ENCODE measurements around the gene NANOG.
"Not testable (repeated sequence)": the region's sequence is repeated elsewhere in the genome, so short reads cannot be mapped to it uniquely, and the experiment has no call there.

NANOG gene

GRCh38 chr12:7788884-7789528 lies at the start of gene NANOG:
Gene NANOG (plus strand): TSS chr12:7789402. CDS start chr12:7789615, 213 bp downstream.
- not testable (repeated sequence) for DNase-seq (ENCODE audit: low read depth)

GRCh38 chr12:7747246-7747645 lies 42.0 kb upstream of the NANOG start, which contains the start of gene CLEC4C:
Gene CLEC4C (minus strand): TSS chr12:7747375. CDS start chr12:7747348, 27 bp downstream.
- no peak for DNase-seq (ENCODE audit: low read depth)

- DNase-seq (ENCODE audit: low read depth): no peak
Observed at GRCh38 chr12:7748852-7749251, 40.4 kb upstream of the NANOG start.

DNA sequence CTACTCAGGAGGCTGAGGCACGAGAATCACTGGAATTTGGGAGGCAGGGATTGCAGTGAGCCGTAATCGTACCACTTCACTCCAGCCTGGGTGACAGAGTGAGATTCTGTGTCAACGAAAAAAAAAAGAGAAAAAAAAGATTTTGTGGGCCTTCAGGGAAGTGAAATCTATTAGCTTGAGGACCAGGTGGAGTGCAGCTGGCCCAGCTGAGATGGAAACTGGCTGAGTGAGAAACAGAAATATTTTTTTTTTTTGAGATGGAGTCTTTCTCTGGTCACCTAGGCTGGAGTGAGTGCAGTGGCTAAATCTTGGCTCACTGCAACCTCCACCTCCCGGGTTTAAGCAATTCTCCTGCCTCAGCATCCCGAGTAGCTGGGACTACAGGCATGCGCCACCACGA lies 39.8 kb upstream of the NANOG start:
- no peak for DNase-seq (ENCODE audit: low read depth)

DNA sequence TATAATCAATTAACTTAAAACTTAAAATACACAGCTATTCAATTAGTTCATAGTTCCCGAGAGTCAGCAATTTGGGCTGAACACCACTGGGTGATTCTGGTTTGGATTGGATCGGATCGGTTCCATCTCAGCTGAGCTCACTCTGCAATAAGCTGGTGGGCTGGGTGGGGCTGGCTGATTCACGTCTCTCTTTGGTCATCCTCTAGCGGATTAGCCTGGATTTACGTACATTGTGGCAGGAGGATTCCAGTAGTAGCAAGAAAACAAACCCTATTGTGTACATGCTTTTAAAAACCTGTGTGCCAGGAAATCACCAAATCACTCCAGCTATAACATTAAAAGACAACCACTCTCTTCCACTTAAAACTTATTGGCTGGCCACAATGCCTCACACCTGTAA lies 38.9 kb upstream of the NANOG start:
- no peak for DNase-seq (ENCODE audit: low read depth)

- DNase-seq (ENCODE audit: low read depth): no peak
Observed at GRCh38 chr12:7751394-7751793, 37.8 kb upstream of the NANOG start.

DNA sequence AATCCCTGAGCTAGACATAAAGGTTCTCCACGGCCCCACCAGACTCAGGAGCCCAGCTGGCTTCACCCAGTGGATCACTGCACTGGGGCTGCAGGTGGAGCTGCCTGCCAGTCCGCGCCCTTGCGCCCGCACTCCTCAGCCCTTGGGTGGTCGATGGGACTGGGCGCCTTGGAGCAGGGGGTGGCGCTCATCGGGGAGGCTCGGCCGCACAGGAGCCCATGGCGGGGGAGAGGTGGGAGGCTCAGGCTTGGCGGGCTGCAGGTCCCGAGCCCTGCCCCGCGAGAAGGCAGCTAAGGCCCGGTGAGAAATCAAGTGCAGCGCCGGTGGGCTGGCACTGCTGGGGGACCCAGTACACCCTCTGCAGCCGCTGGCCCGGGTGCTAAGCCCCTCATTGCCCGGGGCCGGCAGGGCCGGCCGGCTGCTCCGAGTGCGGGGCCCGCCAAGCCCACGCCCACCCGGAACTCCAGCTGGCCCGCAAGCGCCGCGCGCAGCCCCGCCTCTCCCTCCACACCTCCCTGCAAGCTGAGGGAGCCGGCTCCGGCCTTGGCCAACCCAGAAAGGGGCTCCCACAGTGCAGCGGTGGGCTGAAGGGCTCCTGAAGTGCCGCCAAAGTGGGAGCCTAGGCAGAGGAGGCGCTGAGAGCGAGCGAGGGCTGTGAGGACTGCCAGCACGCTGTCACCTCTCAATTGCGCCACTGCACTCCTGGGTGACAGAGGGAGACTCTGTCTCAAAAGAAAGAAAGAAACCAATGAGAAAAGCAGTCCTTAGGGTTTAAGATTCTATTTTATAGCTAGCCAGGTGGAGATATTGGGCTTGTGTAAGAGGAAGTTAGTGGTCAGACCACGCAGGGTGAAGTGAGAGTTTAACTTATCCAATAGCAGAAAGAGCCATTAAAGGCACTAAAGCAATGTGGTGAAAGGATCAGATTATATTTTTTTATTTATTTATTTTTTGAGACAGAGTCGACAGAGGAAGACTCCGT lies 37.0 kb upstream of the NANOG start:
- DNase-seq (ENCODE audit: low read depth): not testable (repeated sequence)

DNA sequence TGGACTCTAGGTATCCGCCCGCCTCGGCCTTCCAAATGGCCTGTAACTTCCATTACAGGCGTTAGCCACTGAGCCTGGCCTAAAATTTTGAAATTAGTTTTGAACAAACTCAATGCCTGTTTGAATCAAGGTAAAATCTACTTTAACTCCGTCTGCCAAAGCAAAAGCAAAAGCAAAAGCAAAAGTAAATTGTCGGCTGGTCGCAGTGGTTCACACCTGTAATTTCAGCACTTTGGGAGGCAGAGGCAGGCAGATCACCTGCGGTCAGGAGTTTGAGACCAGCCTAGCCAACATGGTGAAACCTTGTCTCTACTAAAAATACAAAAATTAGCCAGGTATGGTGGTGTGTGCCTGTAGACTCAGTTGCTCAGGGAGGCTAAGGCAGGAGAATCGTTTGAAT lies 33.5 kb upstream of the NANOG start:
- not testable (repeated sequence) for DNase-seq (ENCODE audit: low read depth)

- no peak for DNase-seq (ENCODE audit: low read depth)
Observed at GRCh38 chr12:7756993-7757392, 32.2 kb upstream of the NANOG start.

GRCh38 chr12:7758766-7759140 lies 30.4 kb upstream of the NANOG start:
- no peak for DNase-seq (ENCODE audit: low read depth)

DNA sequence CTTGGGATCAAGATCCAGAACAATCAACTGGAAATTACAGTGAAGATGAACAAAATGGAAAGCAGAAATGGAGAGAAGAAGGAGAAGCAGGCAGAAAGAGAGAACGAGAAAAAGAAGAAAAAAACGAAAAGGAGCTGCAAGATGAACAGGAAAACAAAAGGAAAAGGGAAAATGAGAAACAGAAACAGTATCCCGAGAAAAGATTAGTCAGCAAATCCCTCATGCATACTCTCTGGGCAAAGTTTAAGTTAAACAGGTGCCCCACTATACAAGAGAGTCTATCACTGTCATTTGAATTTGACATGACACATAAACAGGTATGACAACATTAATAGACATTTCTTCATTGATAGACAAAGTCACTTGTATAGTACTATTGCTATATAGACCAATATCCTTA lies 19.2 kb upstream of the NANOG start:
- DNase-seq (ENCODE audit: low read depth): no peak

DNA sequence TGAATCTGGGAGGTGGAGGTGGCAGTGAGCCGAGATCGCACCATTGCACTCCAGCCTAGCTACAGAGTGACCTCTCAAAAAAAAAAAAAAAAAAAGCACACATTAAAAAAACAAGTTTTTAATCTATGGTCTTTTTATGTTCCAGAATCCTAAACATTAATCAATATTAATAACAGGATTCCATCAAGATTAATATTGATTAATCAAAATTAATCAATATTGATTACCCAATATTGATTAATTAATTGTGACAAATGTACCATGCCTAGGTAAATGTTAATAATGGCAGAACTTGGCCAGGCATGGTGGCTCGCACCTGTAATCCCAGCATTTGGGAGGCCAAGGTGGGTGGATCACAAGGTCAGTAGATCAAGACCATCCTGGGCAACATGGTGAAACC lies 7.9 kb upstream of the NANOG start:
- DNase-seq (ENCODE audit: low read depth): no peak

GRCh38 chr12:7782055-7782454 lies 7.1 kb upstream of the NANOG start:
- no peak for DNase-seq (ENCODE audit: low read depth)

DNA sequence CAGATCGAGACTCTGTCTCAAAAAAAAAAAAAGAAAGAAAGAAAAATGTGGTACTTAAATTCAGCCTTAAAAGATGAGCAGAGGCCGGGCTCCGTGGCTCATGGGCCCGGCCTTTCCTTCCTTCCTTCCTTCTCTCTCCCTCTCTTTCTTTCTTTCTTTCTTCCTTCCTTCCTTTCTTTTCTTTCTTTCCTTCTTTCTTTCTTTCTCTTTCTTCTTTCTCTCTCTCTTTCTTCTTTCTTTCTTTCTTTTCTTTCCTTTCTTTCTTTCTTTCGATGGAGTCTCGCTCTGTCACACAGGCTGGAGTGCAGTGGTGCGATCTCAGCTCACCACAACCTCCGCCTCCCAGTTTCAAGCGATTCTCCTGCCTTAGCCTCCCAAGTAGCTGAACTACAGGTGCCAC lies 5.8 kb upstream of the NANOG start:
- not testable (repeated sequence) for DNase-seq (ENCODE audit: low read depth)

DNA sequence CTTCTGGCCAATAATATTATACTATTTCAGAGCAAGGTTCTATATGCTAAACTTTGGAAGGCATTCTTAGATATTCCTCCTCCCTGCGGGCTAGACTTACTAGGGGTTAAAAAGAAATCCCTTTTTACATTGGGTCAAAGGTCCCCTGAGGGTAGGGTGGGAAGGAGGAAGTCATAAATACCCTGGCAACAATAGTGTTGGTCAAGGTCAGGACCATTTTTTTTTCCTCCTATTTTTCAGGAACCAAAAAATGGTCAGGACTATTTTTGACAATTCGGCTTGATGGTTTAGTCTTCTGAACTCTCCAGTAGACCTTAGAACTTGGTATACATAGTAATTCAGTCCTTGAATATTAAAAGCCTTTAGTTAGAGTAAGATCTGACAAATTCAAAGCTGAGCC lies 4.5 kb upstream of the NANOG start:
- no peak for DNase-seq (ENCODE audit: low read depth)

DNA sequence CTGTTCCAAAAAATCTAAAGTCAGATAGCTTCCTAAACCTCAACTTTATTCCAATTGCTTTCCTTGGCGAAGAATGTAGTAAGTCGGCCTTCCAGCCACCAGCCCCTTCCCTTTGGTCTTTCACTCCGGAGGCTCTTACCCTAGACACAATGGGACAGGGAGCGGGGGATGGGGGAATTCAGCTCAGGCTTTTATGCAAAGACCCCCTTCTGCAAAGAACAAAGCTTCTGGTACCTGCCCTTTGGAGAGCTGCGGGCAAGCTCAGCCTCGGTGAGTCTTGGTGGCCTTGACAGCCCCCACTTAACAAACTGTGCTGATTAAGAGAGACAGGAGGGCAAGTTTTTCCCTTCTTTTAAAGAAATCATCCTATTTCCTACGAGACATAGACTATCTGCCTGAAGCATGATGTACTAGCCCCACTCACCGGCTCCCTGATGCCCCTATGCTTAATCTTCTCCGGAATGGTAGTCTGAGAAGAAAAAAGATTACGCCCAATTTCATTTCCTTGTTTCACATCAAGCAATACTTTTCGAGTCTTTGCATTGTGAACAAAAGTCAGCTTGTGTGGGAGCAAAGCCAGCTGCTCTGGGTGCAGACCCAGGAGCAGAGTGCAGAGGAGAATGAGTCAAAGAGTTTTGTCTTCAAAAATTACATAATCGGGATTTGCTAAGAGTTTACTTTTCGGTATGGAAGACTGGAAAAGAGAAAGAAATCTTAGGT lies 1.5 kb upstream of the NANOG start:
- DNase-seq (ENCODE audit: low read depth): no peak

- no peak for DNase-seq (ENCODE audit: low read depth)
Observed at GRCh38 chr12:7788294-7788660, 925 bp upstream of the NANOG start.

DNA sequence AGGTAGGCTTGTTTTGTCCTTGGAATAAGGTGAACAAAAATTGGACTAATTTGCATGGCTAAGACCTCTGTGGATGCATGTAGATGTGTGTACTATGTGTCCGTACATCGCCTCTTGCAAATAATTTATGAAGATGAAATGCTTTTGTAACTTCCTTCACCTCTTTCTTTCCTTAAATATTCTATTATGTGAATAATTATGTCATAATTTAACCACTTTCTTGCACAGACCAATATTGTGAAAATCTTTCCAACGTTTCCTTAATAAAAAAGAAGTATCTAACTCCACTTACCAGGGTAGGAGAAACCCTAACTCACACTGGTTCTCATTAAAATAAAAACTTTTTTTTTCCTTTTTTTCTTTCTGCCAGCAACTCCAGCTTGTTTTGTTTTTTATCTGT lies 4.0 kb downstream of the NANOG start:
- no peak for DNase-seq (ENCODE audit: low read depth)

DNA sequence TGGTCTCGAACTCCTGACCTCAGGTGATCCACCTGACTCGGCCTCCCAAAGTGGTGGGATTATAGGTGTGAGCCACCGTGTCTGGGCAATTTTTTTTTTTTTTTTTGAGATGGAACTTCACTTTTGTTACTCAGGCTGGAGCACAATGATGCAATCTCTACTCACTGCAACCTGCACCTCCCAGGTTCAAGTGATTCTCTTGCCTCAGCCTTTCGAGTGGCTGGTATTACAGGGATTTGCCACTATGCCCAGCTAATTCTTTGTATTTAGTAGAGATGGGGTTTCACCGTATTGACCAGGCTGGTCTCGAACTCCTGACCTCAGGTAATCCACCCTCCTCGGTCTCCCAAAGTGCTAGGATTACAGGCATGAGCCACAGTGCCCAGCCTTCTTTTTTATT lies 8.1 kb downstream of the NANOG start:
- DNase-seq (ENCODE audit: low read depth): not testable (repeated sequence)

DNA sequence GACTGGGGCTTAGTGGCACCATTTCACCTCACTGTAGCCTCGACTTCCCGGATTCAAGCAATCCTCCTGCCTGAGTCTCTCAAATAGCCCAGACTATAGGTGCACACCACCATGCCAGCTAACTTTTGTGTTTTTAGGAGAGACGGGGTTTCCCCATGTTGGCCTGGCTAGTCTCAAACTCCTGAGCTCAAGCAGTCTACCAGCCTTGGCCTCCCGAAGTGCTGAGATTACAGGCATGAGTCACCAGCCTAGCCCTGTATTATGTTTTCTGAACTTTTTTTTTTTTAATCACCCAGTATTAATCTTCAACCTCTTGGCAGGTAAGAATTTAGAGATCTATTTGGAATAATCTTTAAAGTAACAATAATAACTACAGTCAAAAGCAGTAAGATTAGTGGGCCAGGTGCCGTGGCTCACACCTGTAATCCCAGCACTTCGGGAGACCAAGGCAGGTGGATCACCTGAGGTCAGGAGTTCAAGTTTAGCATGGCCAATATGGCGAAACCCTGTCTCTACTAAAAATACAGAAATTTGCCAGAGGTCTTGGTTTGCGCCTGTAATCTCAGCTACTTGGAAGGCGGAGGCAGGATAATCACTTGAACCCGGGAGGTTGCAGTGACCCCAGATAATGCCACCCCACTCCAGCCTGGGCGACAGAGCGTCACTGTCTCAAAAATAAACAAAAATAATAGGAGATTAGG lies 8.6 kb downstream of the NANOG start:
- DNase-seq (ENCODE audit: low read depth): no peak

GRCh38 chr12:7798750-7799308 lies 9.6 kb downstream of the NANOG start:
- DNase-seq (ENCODE audit: low read depth): not testable (repeated sequence)

- DNase-seq (ENCODE audit: low read depth): no peak
Observed at GRCh38 chr12:7801460-7801859, 12.3 kb downstream of the NANOG start.
